GM23338 (cell line): ENCODE measurements around the gene OR51M1.

Experiments used
- CTCF ChIP-seq, 2 experiments: fragments of 200-600 bp in 1 of 2; sonication (generic) in 1 of 2; conservative IDR thresholded peaks; 2 replicates each; pipeline versions ENCODE4 v1.5.1 to v1.6.1; 2016 to 2017; ENCODE audit warnings: antibody characterized with exemption in 2 of 2, low read depth in 2 of 2, mild to moderate bottlenecking in 2 of 2, moderate library complexity in 1 of 2
- EZH2 ChIP-seq: fragments of 200-600 bp; sonication (generic); IDR thresholded peaks from one replicate; pipeline ENCODE4 v1.8.0; 2017; ENCODE audit warnings: antibody characterized with exemption, mild to moderate bottlenecking, low read depth; ENCODE audit not compliant: unreplicated experiment
- EZH2phosphoT487 ChIP-seq: fragments of 200-600 bp; sonication (generic); IDR thresholded peaks from one replicate; pipeline ENCODE4 v1.8.1; 2018; ENCODE audit warnings: antibody characterized with exemption; ENCODE audit not compliant: unreplicated experiment
- JUNB ChIP-seq: IDR thresholded peaks from one replicate; pipeline ENCODE4 v1.6.1; 2016; ENCODE audit warnings: antibody characterized with exemption; ENCODE audit not compliant: unreplicated experiment
- POLR2AphosphoS5 ChIP-seq: IDR thresholded peaks from 2 replicates; pipeline ENCODE4 v1.6.1; 2016; ENCODE audit warnings: antibody characterized with exemption, low read depth
- REST ChIP-seq: IDR thresholded peaks from one replicate; pipeline ENCODE4 v1.6.1; 2018; ENCODE audit warnings: antibody characterized with exemption; ENCODE audit not compliant: unreplicated experiment
- STAT1 ChIP-seq: IDR thresholded peaks from one replicate; pipeline ENCODE4 v1.6.1; 2016; ENCODE audit warnings: antibody characterized with exemption; ENCODE audit not compliant: unreplicated experiment

GRCh38 chr11:5366856-5367255 is 16.8 kb upstream of the OR51M1 start:
- no peak for TF ChIP-seq CTCF (conservative IDR thresholded peaks at IDR 0.05; ENCODE audit: low read depth in 2 of 2)
- no peak for TF ChIP-seq EZH2phosphoT487
- no peak for TF ChIP-seq POLR2AphosphoS5
- TF ChIP-seq EZH2: no peak
- TF ChIP-seq REST: no peak
- TF ChIP-seq JUNB: no peak
- no peak for TF ChIP-seq STAT1
